Measurements from ENCODE around the gene SCYL1.

SCYL1 gene

DNA sequence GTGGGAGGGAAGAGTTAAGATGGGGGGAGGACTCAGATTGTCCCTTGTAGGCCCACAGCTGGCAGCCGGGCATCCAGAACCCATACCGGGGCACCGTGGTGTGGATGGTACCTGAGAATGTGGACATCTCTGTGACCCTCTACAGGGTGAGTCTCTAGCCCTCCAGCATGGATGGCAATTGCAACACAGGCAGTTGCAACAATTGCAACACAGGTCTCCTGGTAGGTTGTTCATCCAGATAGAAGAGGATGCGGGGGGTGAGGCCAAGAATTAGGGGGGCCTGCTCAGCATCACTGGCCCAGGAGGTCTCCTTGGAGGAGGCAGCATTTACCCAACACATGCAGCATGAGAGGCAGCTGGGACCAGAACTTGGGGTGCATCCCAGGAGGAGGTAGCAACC, 54.4 kb downstream of the SCYL1 start:
- H3K9me3 ChIP-seq: no peaks in the 10 kb centered on the region
- no peaks in the 10 kb centered on the region for H3K27me3 ChIP-seq
- peaks cover 43 to 50% of the 10 kb centered on the region in 2 experiments for H3K4me1 ChIP-seq (ENCODE audit: control insufficient read depth in 1 of 2, insufficient read depth in 1 of 2, low read depth in 1 of 2, low read length in 1 of 2)
- peak overlapping the region; percentile 95 for H3K27ac ChIP-seq
- H3K36me3 ChIP-seq: peaks cover 64% of the 10 kb centered on the region
- H3K4me3 ChIP-seq (ENCODE audit: low read depth in 1 of 2, low read length in 1 of 2): peak overlapping the region; percentile 28 to 99
- TF ChIP-seq CTCF (IDR thresholded peaks at IDR 0.05): no peak

- no peaks in the 10 kb centered on the region for H3K27me3 ChIP-seq
- H3K36me3 ChIP-seq: peaks cover 70% of the 10 kb centered on the region
- H3K4me3 ChIP-seq (ENCODE audit: low read depth in 1 of 2, low read length in 1 of 2): no peak overlapping the region
- no peak for TF ChIP-seq CTCF (IDR thresholded peaks at IDR 0.05)
- peaks cover 34 to 46% of the 10 kb centered on the region in 2 experiments for H3K4me1 ChIP-seq (ENCODE audit: control insufficient read depth in 1 of 2, insufficient read depth in 1 of 2, low read depth in 1 of 2, low read length in 1 of 2)
- no peak overlapping the region for H3K27ac ChIP-seq
- no peaks in the 10 kb centered on the region for H3K9me3 ChIP-seq
These were observed 55.3 kb downstream of the SCYL1 start for GRCh38 chr11:65580031-65580692.

DNA sequence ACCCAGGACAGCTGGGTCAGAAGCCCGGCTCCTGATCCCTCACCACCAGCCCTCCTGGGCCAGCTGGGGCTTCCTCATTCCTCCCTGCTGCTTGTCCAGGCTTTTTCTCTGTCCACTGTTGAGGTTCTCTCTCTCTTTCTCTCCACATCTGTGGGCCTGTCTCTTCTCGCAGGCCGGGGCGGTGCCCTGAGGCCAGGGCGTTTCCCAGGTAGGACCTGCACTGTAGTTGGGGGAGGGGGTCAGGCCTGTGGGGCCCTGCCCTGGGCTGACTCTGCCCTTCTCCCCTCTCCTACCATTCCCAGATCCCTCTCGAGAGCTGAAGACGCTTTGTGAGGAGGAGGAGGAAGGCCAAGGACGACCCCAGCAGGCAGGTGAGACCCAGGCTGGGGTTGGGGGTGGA, 55.9 kb downstream of the SCYL1 start:
- Histone ChIP-seq H3K27me3 (no peaks in the 10 kb centered on the region), H3K27ac (no peak overlapping the region), H3K4me1 (ENCODE audit: control insufficient read depth in 1 of 2, insufficient read depth in 1 of 2, low read depth in 1 of 2, low read length in 1 of 2) (peaks cover 29 to 41% of the 10 kb centered on the region in 2 experiments), H3K36me3 (peaks cover 76% of the 10 kb centered on the region), H3K9me3 (no peaks in the 10 kb centered on the region), H3K4me3 (ENCODE audit: low read depth in 1 of 2, low read length in 1 of 2) (no peak overlapping the region)
- TF ChIP-seq CTCF (IDR thresholded peaks at IDR 0.05): no peak

DNA sequence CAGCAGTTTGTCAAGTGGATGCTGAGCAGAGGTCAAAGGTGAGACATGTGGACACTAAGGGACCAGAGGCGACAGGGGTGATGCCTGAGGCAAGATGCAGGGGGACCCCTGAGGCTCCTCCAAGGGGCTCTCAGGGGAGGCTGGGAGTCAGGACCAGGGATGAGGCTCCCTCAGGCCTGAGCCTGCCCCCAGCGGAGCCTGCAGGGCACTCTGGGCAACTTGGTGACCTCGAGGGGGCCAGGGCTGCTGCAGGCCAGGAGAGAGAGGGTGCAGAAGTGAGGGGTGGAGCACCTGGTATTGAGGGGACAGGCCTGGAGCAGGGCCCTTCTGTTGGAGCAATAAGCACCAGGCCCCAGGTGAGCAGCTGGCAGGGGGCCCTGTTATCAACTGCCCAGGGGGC, 57.0 kb downstream of the SCYL1 start:
- no peak for TF ChIP-seq CTCF (IDR thresholded peaks at IDR 0.05)
- H3K4me3 ChIP-seq (ENCODE audit: low read depth in 1 of 2, low read length in 1 of 2): no peak overlapping the region
- peaks cover 34 to 44% of the 10 kb centered on the region in 2 experiments for H3K4me1 ChIP-seq (ENCODE audit: control insufficient read depth in 1 of 2, insufficient read depth in 1 of 2, low read depth in 1 of 2, low read length in 1 of 2)
- no peaks in the 10 kb centered on the region for H3K9me3 ChIP-seq
- peaks cover 87% of the 10 kb centered on the region for H3K36me3 ChIP-seq
- H3K27me3 ChIP-seq: no peaks in the 10 kb centered on the region
- H3K27ac ChIP-seq: no peak overlapping the region

- Histone ChIP-seq H3K4me1 (ENCODE audit: control insufficient read depth in 1 of 2, insufficient read depth in 1 of 2, low read depth in 1 of 2, low read length in 1 of 2) (peaks cover 34 to 44% of the 10 kb centered on the region in 2 experiments), H3K27ac (peak overlapping the region; percentile 48), H3K4me3 (ENCODE audit: low read depth in 1 of 2, low read length in 1 of 2) (no peak overlapping the region), H3K27me3 (no peaks in the 10 kb centered on the region), H3K36me3 (peaks cover 92% of the 10 kb centered on the region), H3K9me3 (no peaks in the 10 kb centered on the region)
- no peak for TF ChIP-seq CTCF (IDR thresholded peaks at IDR 0.05)
These were observed 58.7 kb downstream of the SCYL1 start for GRCh38 chr11:65583589-65583988.
